ENCODE results near the gene B3GALNT2.

The B3GALNT2 gene

GRCh38 chr1:235450433-235450832 lies 53.8 kb downstream of the B3GALNT2 start (continued):
- TF ChIP-seq REST (tag by site-specific recombination; IDR thresholded peaks at IDR 0.05): no peak
- TF ChIP-seq HOXC10 (CRISPR knock-in tag; IDR thresholded peaks at IDR 0.05): no peak
- TF ChIP-seq PRDM4 (tag by site-specific recombination; IDR thresholded peaks at IDR 0.05): no peak
- TF ChIP-seq ZNF624 (tag by site-specific recombination; IDR thresholded peaks at IDR 0.05): no peak
- no peak for TF ChIP-seq MZF1 (tag by site-specific recombination; IDR thresholded peaks at IDR 0.05; ENCODE audit: borderline replicate concordance)

GRCh38 chr1:235448616-235449015 lies 55.6 kb downstream of the B3GALNT2 start:
- Histone ChIP-seq H3K27ac (ENCODE audit: extremely low read depth, low read depth, low read length) (no peak overlapping the region), H3K9me3 (ENCODE audit: control insufficient read depth, insufficient read depth, low read depth, low read length) (no peaks in the 10 kb centered on the region), H3K36me3 (ENCODE audit: control insufficient read depth in 2 of 2, insufficient read depth in 1 of 2, low read length in 2 of 2) (peaks cover 68 to 95% of the 10 kb centered on the region in 2 experiments), H3K4me1 (ENCODE audit: control insufficient read depth, insufficient read depth, low read length) (no peaks in the 10 kb centered on the region), H3K4me3 (ENCODE audit: low read depth, low read length) (no peak overlapping the region)
- POLR2A ChIA-PET: no interaction called here
- CTCF ChIA-PET: interaction anchor here (0.6 to 3.0 kb wide), 4 partner anchors 34 to 812 kb away, joined by 3 to 11 read pairs (median 4); partner anchors contain the start of gene B3GALNT2
- TF ChIP-seq ZFP37 (tag by site-specific recombination; IDR thresholded peaks at IDR 0.05) (no peak), KLF17 (tag by site-specific recombination; IDR thresholded peaks at IDR 0.05) (no peak), ZNF843 (tag by site-specific recombination; IDR thresholded peaks at IDR 0.05) (no peak), ZNF558 (tag by site-specific recombination; IDR thresholded peaks at IDR 0.05) (no peak), ZNF548 (tag by site-specific recombination; IDR thresholded peaks at IDR 0.05) (no peak), ZNF335 (tag by site-specific recombination; conservative IDR thresholded peaks at IDR 0.05) (no peak), RBAK (tag by site-specific recombination; IDR thresholded peaks at IDR 0.05) (no peak), ZNF571 (tag by site-specific recombination; IDR thresholded peaks at IDR 0.05) (no peak), ZNF488 (tag by site-specific recombination; IDR thresholded peaks at IDR 0.05) (no peak), ZNF274 (IDR thresholded peaks at IDR 0.05; ENCODE audit: low read length) (no peak), ZNF274 (tag by site-specific recombination; IDR thresholded peaks at IDR 0.05; ENCODE audit: borderline replicate concordance) (no peak), PRDM10 (tag by site-specific recombination; IDR thresholded peaks at IDR 0.05) (no peak), ZNF140 (tag by site-specific recombination; IDR thresholded peaks at IDR 0.05) (no peak), ZNF23 (tag by site-specific recombination; IDR thresholded peaks at IDR 0.05; ENCODE audit: borderline replicate concordance) (no peak), ZNF621 (tag by site-specific recombination; IDR thresholded peaks at IDR 0.05) (no peak), ZNF626 (tag by site-specific recombination; IDR thresholded peaks at IDR 0.05) (no peak), ZBTB17 (tag by site-specific recombination; IDR thresholded peaks at IDR 0.05) (no peak), REPIN1 (tag by site-specific recombination; IDR thresholded peaks at IDR 0.05; ENCODE audit: low read depth) (no peak), ZNF623 (tag by site-specific recombination; IDR thresholded peaks at IDR 0.05) (no peak), ZNF777 (tag by site-specific recombination; IDR thresholded peaks at IDR 0.05; ENCODE audit: borderline replicate concordance) (no peak)
